ENCODE data around the gene OS9. TPM values are rescaled to one million over a fixed set of nuclear protein-coding genes. Genes with fewer than 3 reads are reported as not detected.

The OS9 gene
- total and polyA plus RNA-seq, 2 donors (not counting 3 experiments of a cell fraction or from before 2014, with no cell fraction given): 212 to 561 TPM

GRCh38 chr12:57767876-57768275, 73.9 kb downstream of the OS9 start:
- no peaks in the 10 kb centered on the region for H3K9me3 ChIP-seq (replicated peaks; ENCODE audit: control insufficient read depth, insufficient read depth, low read length)
- DNase-seq (ENCODE audit: low read depth, low spot score) (no peak), FAIRE-seq (no peak)
- BruUV-seq (replicated peaks): no TSS peak
- no peak overlapping the region for H3K4me2 ChIP-seq (ENCODE audit: insufficient read depth, low read length)
- no peaks in the 10 kb centered on the region for H4K20me1 ChIP-seq (replicated peaks; ENCODE audit: control insufficient read depth, extremely low read depth, insufficient read depth, low read length)
- no peak overlapping the region for H3K9ac ChIP-seq (replicated peaks; ENCODE audit: extremely low read depth, insufficient read depth, low read length)
- intact Hi-C loops (cut with micrococcal nuclease): no loop called here
- peaks cover 33 to 35% of the 10 kb centered on the region in 2 experiments for H3K27me3 ChIP-seq (ENCODE audit: control insufficient read depth in 2 of 2, insufficient read depth in 2 of 2, low read length in 2 of 2)
- ChIA-PET POLR2A (no interaction called here), CTCF (interaction anchor here (0.9 to 4.6 kb wide), 3 partner anchors 8 to 15 kb away, joined by 3 to 48 read pairs (median 4); partner anchors contain the start of genes MARCHF9 and TSFM)
- H3K4me3 ChIP-seq (replicated peaks in 1 of 3; ENCODE audit: insufficient read depth in 1 of 3, low read depth in 1 of 3, low read length in 3 of 3): no peak overlapping the region
- H3K4me1 ChIP-seq (ENCODE audit: control insufficient read depth, extremely low read depth, insufficient read depth, low read length): peaks cover 26% of the 10 kb centered on the region
- dilution Hi-C loops (cut with MboI; ENCODE audit: extremely low pct_ligation_motif_present, low sequenced_read_pairs): no loop called here
- H3K27ac ChIP-seq (ENCODE audit: insufficient read depth, low read depth, low read length): no peak overlapping the region
- H3K9me1 ChIP-seq (replicated peaks; ENCODE audit: control insufficient read depth, extremely low read depth, insufficient read depth, low read length): no peaks in the 10 kb centered on the region
- TF ChIP-seq, protein P1, sequence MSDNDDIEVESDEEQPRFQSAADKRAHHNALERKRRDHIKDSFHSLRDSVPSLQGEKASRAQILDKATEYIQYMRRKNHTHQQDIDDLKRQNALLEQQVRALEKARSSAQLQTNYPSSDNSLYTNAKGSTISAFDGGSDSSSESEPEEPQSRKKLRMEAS (IDR thresholded peaks at IDR 0.05; ENCODE audit: insufficient read depth, insufficient read length): no peak
- TF ChIP-seq JUN (IDR thresholded peaks at IDR 0.05; ENCODE audit: borderline replicate concordance, insufficient read depth, insufficient read length, low read depth): no peak
- no peak for TF ChIP-seq EZH2 (IDR thresholded peaks at IDR 0.05; ENCODE audit: borderline replicate concordance, low read depth, low read length, severe bottlenecking)
- TF ChIP-seq GATA2 (IDR thresholded peaks at IDR 0.05; ENCODE audit: insufficient read depth, insufficient read length, low read depth, low read length): no peak
- peaks cover 2% of the 10 kb centered on the region for H3K79me2 ChIP-seq (ENCODE audit: control insufficient read depth, insufficient read depth, low read length)
- H3K36me3 ChIP-seq (ENCODE audit: control insufficient read depth in 2 of 2, extremely low read depth in 1 of 2, insufficient read depth in 2 of 2, low read length in 2 of 2): peaks cover 0 to 2% of the 10 kb centered on the region in 2 experiments
- no peak overlapping the region for H2AFZ ChIP-seq (ENCODE audit: low read depth, low read length)

GRCh38 chr12:57769594-57769993, 75.7 kb downstream of the OS9 start:
- POLR2A ChIA-PET: no interaction called here
- no peak for DNase-seq (ENCODE audit: low read depth, low spot score)
- no peak overlapping the region for H3K9ac ChIP-seq (replicated peaks; ENCODE audit: extremely low read depth, insufficient read depth, low read length)
- H3K79me2 ChIP-seq (ENCODE audit: control insufficient read depth, insufficient read depth, low read length): peaks cover 2% of the 10 kb centered on the region
- H3K27me3 ChIP-seq (ENCODE audit: control insufficient read depth in 2 of 2, insufficient read depth in 2 of 2, low read length in 2 of 2): peaks cover 22 to 24% of the 10 kb centered on the region in 2 experiments
- FAIRE-seq: no peak
- dilution Hi-C loops (cut with MboI; ENCODE audit: extremely low pct_ligation_motif_present, low sequenced_read_pairs): no loop called here
- peaks cover 30% of the 10 kb centered on the region for H3K4me1 ChIP-seq (ENCODE audit: control insufficient read depth, extremely low read depth, insufficient read depth, low read length)
- BruUV-seq (replicated peaks): no TSS peak
- no peak overlapping the region for H3K4me2 ChIP-seq (ENCODE audit: insufficient read depth, low read length)
- no peak overlapping the region for H3K27ac ChIP-seq (ENCODE audit: insufficient read depth, low read depth, low read length)
- peaks cover 0 to 2% of the 10 kb centered on the region in 2 experiments for H3K36me3 ChIP-seq (ENCODE audit: control insufficient read depth in 2 of 2, extremely low read depth in 1 of 2, insufficient read depth in 2 of 2, low read length in 2 of 2)
- intact Hi-C loops (cut with micrococcal nuclease): no loop called here
- no peak overlapping the region for H3K4me3 ChIP-seq (replicated peaks in 1 of 3; ENCODE audit: insufficient read depth in 1 of 3, low read depth in 1 of 3, low read length in 3 of 3)
- no peaks in the 10 kb centered on the region for H3K9me1 ChIP-seq (replicated peaks; ENCODE audit: control insufficient read depth, extremely low read depth, insufficient read depth, low read length)
- TF ChIP-seq GATA2 (IDR thresholded peaks at IDR 0.05; ENCODE audit: insufficient read depth, insufficient read length, low read depth, low read length): no peak
- no peak for TF ChIP-seq EZH2 (IDR thresholded peaks at IDR 0.05; ENCODE audit: borderline replicate concordance, low read depth, low read length, severe bottlenecking)
- no peak for TF ChIP-seq POLR2AphosphoS5 (IDR thresholded peaks at IDR 0.05; ENCODE audit: insufficient read depth, low read depth, low read length)
- no peak for TF ChIP-seq JUN (IDR thresholded peaks at IDR 0.05; ENCODE audit: borderline replicate concordance, insufficient read depth, insufficient read length, low read depth)
- no peak for TF ChIP-seq POLR2A (IDR thresholded peaks at IDR 0.05; ENCODE audit: low read depth, low read length)
- TF ChIP-seq CTCF (IDR thresholded peaks at IDR 0.05; ENCODE audit: extremely low read depth in 1 of 2, insufficient read depth in 1 of 2, low read depth in 1 of 2, low read length in 2 of 2): no peak
- TF ChIP-seq MYC (IDR thresholded peaks at IDR 0.05; ENCODE audit: low read depth, low read length): no peak
- TF ChIP-seq, protein P1 (IDR thresholded peaks at IDR 0.05; ENCODE audit: insufficient read depth, insufficient read length): no peak
- no peak for TF ChIP-seq FOS (IDR thresholded peaks at IDR 0.05; ENCODE audit: borderline replicate concordance, insufficient read depth, low read length)
- CTCF ChIA-PET: interaction anchor here (1.3 kb wide), 1 partner anchor 13 kb away, joined by 4 read pairs; the partner anchor contains the start of gene TSFM
- no peaks in the 10 kb centered on the region for H4K20me1 ChIP-seq (replicated peaks; ENCODE audit: control insufficient read depth, extremely low read depth, insufficient read depth, low read length)
- H2AFZ ChIP-seq (ENCODE audit: low read depth, low read length): no peak overlapping the region
- H3K9me3 ChIP-seq (replicated peaks; ENCODE audit: control insufficient read depth, insufficient read depth, low read length): no peaks in the 10 kb centered on the region
